Fibroblast of the aortic adventitia (primary cell): ENCODE measurements around the gene TRABD2B. TPM values are rescaled to one million over a fixed set of nuclear protein-coding genes. Genes with fewer than 3 reads are reported as not detected.

Experiments used
- DNase-seq: peaks from one replicate; pipeline ENCODE4 v3.0.0-alpha.2; 2010; ENCODE audit warnings: low read depth
- H3K4me3 ChIP-seq: 2 replicates; pipeline ENCODE4 v1.5.1; 2011; ENCODE audit warnings: low read depth, mild to moderate bottlenecking, control low read depth, low read length, moderate library complexity
- total RNA-seq: library from RNA; depleted of rRNA; stranded (reverse); fragments of >200 nt; gene quantifications from 2 replicates; pipeline ENCODE4 v1.2.3, GENCODE V29; 2012; ENCODE audit warnings: low replicate concordance
- TF ChIP-seq, protein P1 (sequence below): IDR thresholded peaks from 2 replicates; pipeline ENCODE4 v1.5.1; 2011; ENCODE audit warnings: mild to moderate bottlenecking, low read length, control low read depth, inconsistent platforms; ENCODE audit not compliant: insufficient read depth

The TRABD2B gene
- total RNA-seq, 1 donor: under 0.01 TPM

DNA sequence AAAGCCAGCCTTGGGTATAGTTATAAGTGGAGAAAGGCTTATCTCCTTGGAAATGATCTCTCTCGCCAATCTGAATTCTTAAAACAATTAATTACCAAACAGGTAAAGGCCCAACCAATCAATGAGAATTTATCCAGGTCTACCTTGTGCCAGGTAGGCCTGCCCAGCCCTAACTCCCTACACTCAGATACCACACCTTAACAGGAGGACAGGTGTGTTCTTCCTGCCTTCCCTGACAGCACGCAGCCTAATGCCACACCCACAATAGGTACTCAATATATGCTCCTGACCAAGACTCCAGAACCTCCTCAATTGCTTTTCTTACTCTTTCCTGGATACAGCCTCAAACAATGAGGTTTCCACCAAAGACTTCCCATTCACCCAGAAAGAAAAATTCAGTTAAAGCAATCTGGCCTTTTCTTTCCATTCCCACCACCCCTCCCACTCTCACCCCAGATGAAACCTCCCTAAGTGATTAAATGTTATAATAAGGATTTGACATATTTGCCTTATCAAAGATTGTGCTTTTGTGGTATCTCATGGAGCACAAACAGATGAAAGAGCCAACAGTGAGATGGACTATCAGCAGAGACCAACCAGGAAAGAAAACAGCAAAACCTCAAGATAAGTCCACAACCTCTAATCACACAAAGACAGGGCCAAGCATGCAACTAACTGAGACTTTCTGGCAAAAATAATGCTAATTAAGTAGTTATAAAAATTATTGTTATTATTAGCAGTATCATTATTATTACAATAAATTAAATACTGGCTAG, 25.6 kb downstream of the TRABD2B start:
- no peak for DNase-seq

DNA sequence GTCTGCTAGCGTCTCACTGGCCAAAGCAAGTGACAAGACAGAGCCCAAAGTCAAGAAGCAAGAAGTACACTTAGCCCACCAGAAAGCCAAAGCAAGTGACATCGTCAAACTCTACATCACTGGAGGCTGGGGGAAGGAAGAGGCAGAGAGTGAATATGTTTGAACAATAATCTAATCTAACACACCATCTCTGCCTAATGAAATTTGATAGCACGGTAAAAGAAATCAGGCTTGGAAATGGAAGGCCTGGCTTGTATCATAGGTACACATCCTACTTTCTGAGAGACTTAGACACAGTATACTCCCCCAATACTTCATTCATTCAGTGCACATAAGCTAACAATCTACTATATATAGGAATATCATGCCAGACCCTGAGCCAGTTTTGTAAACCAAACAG, 26.3 kb downstream of the TRABD2B start:
- TF ChIP-seq, protein P1, sequence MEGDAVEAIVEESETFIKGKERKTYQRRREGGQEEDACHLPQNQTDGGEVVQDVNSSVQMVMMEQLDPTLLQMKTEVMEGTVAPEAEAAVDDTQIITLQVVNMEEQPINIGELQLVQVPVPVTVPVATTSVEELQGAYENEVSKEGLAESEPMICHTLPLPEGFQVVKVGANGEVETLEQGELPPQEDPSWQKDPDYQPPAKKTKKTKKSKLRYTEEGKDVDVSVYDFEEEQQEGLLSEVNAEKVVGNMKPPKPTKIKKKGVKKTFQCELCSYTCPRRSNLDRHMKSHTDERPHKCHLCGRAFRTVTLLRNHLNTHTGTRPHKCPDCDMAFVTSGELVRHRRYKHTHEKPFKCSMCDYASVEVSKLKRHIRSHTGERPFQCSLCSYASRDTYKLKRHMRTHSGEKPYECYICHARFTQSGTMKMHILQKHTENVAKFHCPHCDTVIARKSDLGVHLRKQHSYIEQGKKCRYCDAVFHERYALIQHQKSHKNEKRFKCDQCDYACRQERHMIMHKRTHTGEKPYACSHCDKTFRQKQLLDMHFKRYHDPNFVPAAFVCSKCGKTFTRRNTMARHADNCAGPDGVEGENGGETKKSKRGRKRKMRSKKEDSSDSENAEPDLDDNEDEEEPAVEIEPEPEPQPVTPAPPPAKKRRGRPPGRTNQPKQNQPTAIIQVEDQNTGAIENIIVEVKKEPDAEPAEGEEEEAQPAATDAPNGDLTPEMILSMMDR: no peak
- no peak overlapping the region for H3K4me3 ChIP-seq
- no peak for DNase-seq

More for the DNA sequence above, 25.6 kb downstream of the TRABD2B start:
- no peak overlapping the region for H3K4me3 ChIP-seq
- TF ChIP-seq, protein P1: no peak

DNA sequence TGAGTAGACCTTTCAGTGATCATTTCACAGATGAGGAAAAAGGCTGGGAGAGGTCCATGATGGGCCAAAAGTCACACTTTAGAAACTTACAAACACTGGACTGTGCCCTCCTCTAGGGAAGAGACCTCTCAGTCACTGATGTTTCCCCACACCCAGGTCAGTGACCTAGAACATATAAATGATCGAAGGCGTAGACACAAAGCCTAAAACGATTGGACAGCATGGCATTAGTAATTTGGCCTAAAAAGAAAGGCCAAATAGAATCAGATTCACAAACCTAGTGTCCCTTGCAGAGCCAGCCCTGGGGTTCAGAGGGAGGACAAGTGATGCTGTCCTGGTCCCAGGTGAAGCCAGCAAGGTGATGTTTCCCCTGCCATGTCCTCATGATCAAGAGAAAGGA, 27.7 kb downstream of the TRABD2B start:
- TF ChIP-seq, protein P1: no peak
- H3K4me3 ChIP-seq: no peak overlapping the region
- DNase-seq: no peak

DNA sequence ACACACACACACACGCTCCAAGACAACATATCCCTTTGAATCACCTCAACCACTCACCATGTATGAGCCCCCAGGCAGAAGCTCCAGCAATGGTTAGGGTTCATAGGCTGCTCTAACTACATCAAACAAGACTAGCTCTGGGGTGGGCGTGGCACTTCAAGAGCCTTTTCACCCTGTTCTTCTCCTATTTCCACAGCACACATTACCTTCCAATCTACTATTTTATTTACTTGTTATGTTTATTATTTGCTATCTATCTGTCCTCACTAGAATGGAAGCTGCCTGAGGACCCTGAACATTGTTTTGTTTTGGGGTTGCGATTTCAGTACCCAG, 28.7 kb downstream of the TRABD2B start:
- TF ChIP-seq, protein P1: no peak
- DNase-seq: no peak

DNA sequence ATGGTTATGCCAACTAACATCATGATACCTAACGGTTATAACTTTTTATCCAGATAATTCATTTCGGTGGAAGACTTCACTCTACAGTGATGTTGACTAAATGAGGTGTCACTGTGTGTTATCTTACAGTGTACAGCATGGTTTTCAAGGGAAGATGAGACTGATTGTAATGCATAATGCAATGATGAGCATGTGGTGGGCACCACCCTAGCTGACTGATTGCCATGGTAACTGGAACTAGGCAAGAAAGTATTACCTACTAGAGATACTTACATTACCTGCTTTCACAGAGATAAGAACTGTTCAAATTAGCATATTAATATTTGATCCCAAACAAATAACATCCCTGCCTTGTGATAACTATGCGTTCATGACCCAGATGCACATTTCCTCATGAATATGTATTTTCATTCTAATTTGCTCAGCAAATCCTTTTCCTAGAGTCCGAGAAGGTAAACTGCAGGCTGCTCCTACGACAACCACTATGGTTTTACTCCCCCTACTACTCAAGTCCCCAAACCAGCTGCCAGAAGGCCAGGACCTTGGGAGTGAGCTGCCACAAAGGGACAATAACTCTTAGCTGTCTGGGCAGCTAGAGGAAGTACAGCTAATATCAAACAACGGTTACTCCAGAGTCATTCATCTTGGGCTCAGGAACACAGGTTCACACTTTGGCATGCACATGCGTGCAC, 29.2 kb downstream of the TRABD2B start:
- no peak for DNase-seq
- TF ChIP-seq, protein P1: no peak
- H3K4me3 ChIP-seq: no peak overlapping the region

More for the DNA sequence above, 28.7 kb downstream of the TRABD2B start:
- H3K4me3 ChIP-seq: no peak overlapping the region

DNA sequence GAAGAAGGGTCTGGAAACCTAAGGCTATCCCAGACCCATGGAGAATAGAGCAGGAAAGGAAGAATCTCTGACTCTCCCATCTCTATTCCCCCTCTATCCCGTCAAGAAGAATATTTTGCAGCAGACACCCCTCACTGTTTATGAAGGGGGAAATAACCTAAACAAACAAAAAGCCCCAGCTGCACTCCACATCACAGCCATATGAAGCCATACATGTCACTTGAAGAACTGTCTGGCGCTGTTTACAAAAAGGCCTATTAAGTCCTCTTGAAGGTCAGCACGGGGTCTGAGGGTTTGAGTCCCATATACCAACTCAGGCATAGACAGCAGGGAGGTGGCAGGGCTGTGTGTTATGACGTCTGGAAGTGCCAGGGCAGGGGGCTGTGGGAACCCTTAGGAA, 31.4 kb downstream of the TRABD2B start:
- TF ChIP-seq, protein P1: no peak
- no peak overlapping the region for H3K4me3 ChIP-seq
- no peak for DNase-seq
